Measurements from ENCODE around the gene AP2S1.
"Not testable (repeated sequence)": the region's sequence is repeated elsewhere in the genome, so short reads cannot be mapped to it uniquely, and the experiment has no call there.

AP2S1 gene

GRCh38 chr19:46839752-46840497, 10.7 kb downstream of the AP2S1 start:
- DNase-seq, result no peak

- no peak for DNase-seq
Measured at GRCh38 chr19:46838160-46838559, 12.5 kb downstream of the AP2S1 start.

DNA sequence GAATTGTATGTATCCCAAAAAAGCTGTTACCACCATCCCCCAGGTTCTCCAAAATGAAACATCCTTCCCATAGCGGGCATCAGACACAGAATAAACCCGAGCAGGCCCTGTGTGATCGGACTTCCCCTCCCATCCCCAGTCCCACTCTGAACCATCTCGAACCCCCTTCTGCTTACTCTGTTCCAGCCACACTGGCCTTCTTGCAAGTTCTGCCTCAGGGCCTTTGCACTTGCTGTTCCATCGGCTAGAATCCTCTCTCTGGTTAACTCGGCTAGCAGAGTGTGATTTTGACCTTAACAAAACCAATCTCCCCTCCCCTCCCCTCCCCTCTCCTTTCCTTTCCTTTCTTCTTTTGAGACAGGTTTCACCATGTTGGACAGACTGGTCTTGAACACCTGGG, 15.7 kb downstream of the AP2S1 start:
- no peak for DNase-seq

DNA sequence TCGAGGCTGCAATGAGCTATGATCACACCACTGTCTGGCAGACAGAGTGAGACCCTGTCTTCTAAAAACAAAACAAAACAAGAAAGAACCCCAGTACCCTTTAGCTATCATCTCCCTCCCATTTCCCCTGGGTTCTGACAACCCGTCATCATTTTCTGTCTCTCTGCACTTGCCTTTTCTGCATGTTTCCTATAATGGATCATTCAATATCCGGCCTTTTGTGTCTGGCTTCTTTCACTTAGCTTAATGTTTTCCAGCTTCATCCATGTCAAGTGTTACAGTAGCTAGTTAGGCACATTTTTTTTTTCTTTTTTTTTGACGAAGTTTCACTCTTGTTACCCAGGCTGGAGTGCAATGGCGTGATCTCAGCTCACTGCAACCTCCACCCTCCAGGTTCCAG, 16.5 kb downstream of the AP2S1 start:
- no peak for DNase-seq

GRCh38 chr19:46830864-46831263, 19.8 kb downstream of the AP2S1 start:
- DNase-seq, result no peak

DNA sequence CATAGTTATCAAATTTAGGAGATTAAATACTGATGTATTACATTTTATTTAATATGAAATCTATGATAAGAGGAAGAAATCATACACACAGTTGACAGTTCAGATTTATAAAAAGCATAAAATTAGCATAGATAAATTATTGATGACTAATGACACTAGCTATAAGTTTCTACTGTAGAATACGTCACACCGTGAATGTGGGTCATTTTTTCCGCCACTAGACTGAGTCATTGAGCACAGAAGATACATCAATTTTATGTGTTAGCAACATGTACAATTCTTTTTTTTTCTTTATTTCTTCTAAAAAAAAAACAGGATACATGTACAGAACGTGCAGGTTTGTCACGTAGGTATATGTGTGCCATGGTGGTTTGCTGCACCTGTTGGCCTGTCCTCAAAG, 22.2 kb downstream of the AP2S1 start:
- DNase-seq, result no peak

GRCh38 chr19:46825731-46826055, 25.0 kb downstream of the AP2S1 start:
- DNase-seq, result no peak

DNA sequence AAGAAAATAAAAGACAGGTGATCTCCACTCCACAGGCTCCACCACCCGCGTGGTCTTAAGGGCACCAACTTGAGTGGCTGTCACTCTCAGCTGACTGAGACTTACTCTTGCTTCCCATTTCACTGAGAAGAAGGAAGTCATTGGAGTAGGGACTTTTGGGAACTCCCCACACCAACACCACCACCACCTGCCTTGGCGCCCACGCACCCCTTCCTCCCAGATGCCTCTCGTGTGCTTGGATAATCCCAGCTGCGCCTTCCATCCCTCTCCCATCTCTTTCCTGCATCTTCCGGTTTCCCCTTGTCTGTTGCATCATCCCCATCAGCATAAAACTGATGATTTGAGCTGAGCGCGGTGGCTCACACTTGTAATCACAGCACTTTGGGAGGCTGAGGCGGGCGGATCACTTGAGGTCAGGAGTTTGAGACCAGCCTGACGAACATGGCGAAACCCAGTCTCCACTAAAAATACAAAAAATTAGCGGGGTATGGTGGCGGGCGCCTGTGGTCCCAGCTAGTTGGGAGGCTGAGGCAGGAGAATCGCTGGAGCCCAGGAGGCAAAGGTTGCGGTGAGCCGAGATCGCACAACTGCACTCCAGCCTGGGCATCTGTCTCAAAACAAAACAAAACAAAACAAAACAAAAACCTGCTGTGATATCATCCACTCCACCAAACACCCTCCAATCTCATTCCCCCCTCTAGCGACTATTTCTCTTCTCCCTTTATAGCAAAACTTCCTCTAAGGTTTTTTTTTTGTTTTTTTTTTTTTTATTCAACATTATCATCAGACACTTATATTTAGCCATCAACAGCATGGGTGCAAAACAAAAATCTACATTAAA, 25.5 kb downstream of the AP2S1 start:
- DNase-seq, result peak; percentile 50

- no peak for DNase-seq
Measured at GRCh38 chr19:46823049-46823448, 27.6 kb downstream of the AP2S1 start.

DNA sequence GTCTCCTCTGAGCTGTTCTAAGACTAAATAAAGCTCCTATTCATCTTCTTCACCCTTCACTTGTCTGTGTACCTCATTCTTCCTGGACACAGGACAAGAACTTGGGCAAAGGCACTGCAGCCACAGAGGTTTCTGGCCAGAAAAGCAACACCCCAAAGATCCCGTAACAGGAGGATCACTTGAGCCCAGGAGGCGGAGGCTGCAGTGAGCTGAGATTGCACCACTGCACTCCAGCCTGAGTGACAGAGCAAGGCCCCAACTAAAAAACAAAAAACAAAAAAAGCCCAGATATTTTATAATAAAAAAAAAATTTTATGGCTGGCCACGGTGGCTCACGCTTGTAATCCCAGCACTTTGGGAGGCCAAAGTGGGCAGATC, 28.2 kb downstream of the AP2S1 start:
- DNase-seq, result not testable (repeated sequence)

- DNase-seq, result peak; percentile 71
Measured at GRCh38 chr19:46821512-46822409, 28.9 kb downstream of the AP2S1 start.

GRCh38 chr19:46818812-46819211, 31.8 kb downstream of the AP2S1 start:
- peak; percentile 5 for DNase-seq

- DNase-seq, result no peak
Measured at GRCh38 chr19:46815833-46816627, 34.6 kb downstream of the AP2S1 start.

DNA sequence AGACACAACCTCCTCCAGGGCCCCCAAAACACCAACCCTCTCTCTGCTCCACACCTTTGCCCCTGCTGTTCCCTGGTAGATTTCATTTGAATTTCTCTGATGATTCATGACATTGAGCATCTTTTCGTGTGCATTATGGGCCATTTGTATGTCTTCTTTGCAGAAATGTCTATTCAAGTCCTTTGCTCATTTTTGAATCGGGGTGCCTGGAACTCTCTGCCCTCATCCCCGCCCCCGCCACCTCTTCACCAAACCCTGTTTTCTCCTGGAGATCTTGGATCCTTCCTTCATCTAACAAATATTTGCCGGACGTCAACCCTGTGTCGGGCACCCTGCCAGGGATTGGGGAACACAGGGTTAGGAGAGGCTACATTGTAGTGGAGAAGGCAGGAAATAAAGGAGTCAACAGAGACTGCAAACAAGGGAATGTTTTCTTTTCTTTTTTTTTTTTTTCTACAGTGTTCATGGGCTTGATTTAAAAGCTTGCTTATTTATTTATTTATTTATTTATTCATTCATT, 36.7 kb downstream of the AP2S1 start:
- DNase-seq, result no peak

- DNase-seq, result no peak
Measured at GRCh38 chr19:46812977-46813838, 37.4 kb downstream of the AP2S1 start.

DNA sequence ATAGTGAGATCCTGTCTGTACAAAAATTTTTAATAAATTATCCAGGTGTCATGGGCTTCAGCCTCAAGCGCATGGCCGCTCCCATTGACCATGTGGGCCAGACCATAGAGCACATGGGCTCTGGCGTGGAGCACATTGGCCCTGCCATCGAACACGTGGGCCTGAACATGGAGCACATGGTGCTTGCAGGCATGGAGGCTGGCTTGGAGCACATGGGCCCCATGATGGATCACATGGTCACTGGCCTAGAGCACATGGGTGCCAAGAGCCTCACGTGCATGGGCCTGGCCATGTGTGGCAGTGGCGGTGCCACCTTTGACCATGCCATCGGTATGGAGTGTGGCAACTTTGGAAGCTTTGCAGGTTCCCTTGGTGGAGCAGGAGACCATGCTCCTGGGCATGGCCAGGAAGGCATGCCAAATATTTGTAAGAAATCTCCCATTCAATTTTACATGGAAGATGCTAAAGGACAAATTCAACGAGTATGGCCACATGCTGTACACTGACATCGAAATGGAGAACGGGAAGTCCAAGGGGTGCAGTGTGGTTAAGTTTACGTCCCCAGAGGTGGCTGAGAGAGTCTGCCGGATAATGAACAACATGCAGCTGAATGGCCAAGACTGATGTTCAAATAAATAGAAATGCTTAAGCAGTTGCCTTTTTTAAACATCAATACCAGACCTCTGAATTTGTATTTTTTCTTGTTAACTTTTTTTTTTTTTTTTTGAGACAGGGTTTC, 40.9 kb downstream of the AP2S1 start:
- no peak for DNase-seq

DNA sequence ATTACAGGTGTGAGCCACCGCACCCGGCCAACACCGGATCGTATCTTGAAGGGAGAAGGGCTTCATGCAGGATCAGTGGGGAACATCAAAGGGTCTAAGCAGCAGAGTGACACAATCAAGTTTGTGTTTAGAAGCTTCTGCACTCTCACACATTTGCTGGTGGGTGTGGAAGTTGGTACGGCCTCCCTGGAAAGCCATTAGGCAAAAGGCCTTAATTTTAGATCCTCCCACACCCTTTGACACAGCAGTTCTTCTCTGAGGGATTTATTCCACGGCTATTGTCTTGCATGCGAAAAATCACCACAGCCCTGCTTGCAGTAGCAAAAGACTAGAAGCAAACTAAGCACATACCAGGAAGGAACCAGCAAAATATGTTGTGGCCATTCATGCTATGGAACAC, 44.0 kb downstream of the AP2S1 start:
- no peak for DNase-seq

- DNase-seq, result not testable (repeated sequence)
Measured at GRCh38 chr19:46804432-46804831, 46.2 kb downstream of the AP2S1 start.

DNA sequence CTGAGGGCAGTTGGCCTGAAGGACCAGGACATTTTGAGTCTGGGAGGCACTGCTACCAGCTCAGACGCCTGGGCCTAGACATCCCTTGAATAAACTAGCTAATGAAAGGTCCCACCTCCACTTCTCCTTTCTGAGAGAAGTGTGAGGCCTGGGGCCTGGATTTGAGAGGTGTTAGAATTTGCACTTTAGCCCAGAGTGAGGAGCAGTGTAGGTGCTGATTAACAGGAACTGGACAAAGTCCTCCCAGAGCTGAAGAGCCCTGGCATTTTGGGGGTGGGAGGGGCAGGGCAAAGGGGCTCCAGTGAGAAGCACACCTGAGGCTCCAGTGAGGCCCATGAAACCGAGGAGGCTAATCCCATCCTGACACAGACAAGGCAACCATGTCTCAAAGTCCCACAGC, 47.1 kb downstream of the AP2S1 start:
- DNase-seq, result no peak

GRCh38 chr19:46802152-46802551, 48.5 kb downstream of the AP2S1 start:
- DNase-seq, result no peak

- DNase-seq, result no peak
Measured at GRCh38 chr19:46798713-46799112, 51.9 kb downstream of the AP2S1 start.

All from CD4-positive, alpha-beta T cell treated with Interleukin-17A for 1 hour (primary cell).